Hepatocyte (in vitro differentiated cells): Measurements from ENCODE around the gene PRKCZ.

Experiments used
- EZH2 ChIP-seq: fragments of 200-600 bp; sonication (generic); IDR thresholded peaks from 2 replicates; pipeline ENCODE4 v1.6.1; 2016; ENCODE audit warnings: antibody characterized with exemption, mild to moderate bottlenecking, borderline replicate concordance
- TF ChIP-seq, protein P1 (sequence below): fragments of 200-600 bp; sonication (generic); IDR thresholded peaks from 2 replicates; pipeline ENCODE4 v1.5.1; 2016; ENCODE audit warnings: antibody characterized with exemption, mild to moderate bottlenecking; ENCODE audit not compliant: poor library complexity

- no peak for TF ChIP-seq EZH2
- TF ChIP-seq, protein P1, sequence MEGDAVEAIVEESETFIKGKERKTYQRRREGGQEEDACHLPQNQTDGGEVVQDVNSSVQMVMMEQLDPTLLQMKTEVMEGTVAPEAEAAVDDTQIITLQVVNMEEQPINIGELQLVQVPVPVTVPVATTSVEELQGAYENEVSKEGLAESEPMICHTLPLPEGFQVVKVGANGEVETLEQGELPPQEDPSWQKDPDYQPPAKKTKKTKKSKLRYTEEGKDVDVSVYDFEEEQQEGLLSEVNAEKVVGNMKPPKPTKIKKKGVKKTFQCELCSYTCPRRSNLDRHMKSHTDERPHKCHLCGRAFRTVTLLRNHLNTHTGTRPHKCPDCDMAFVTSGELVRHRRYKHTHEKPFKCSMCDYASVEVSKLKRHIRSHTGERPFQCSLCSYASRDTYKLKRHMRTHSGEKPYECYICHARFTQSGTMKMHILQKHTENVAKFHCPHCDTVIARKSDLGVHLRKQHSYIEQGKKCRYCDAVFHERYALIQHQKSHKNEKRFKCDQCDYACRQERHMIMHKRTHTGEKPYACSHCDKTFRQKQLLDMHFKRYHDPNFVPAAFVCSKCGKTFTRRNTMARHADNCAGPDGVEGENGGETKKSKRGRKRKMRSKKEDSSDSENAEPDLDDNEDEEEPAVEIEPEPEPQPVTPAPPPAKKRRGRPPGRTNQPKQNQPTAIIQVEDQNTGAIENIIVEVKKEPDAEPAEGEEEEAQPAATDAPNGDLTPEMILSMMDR, result no peak
Measured at GRCh38 chr1:2198571-2198970, 148.4 kb downstream of the PRKCZ start.
